CD4-positive, alpha-beta T cell (primary cell): ENCODE measurements around the gene MPDZ. TPM values are rescaled to one million over a fixed set of nuclear protein-coding genes. Genes with fewer than 3 reads are reported as not detected.

Source experiments
- ATAC-seq: fragments of 200-7000 bp; cut with Tn5 transposase; one replicate; pipeline ENCODE4 v1.10.0; 2022; ENCODE audit warnings: mild to moderate bottlenecking; ENCODE audit not compliant: poor library complexity
- CTCF ChIA-PET: fragments of 350-600 bp; sonication (Branson Sonifier 250); formaldehyde crosslinking; loops from one replicate; lab custom pipeline; 2021; ENCODE audit warnings: antibody characterized with exemption, inconsistent platforms; lab: Charles Lee
- POLR2A ChIA-PET: fragments of 350-600 bp; sonication (Branson Sonifier 250); formaldehyde crosslinking; loops from one replicate; lab custom pipeline; 2021; ENCODE audit warnings: antibody characterized with exemption, inconsistent platforms; lab: Charles Lee
- DNase-seq, 14 experiments: peaks; one replicate each; pipeline ENCODE4 v3.0.0-alpha.2; 2013 to 2020; ENCODE audit warnings: mixed read lengths in 2 of 14
- H3K27ac ChIP-seq, 2 donors: one replicate each; pipeline versions ENCODE4 v1.5.1 to v1.7.0; 2013; ENCODE audit warnings: low read length in 2 of 2, low read depth in 1 of 2, mild to moderate bottlenecking in 1 of 2
- H3K27me3 ChIP-seq, 2 experiments: 1 replicate in 1 of 2; 2 replicates in 1 of 2; pipeline versions ENCODE4 v1.6.1 to v1.7.0; 2013; ENCODE audit warnings: low read length in 2 of 2, control low read depth in 1 of 2, mild to moderate bottlenecking in 1 of 2, moderate library complexity in 1 of 2; ENCODE audit not compliant: insufficient read depth in 2 of 2, control insufficient read depth in 1 of 2
- H3K36me3 ChIP-seq: one replicate; pipeline ENCODE4 v1.6.1; 2013; ENCODE audit warnings: low read length, control low read depth; ENCODE audit not compliant: insufficient read depth
- H3K4me1 ChIP-seq: one replicate; pipeline ENCODE4 v1.6.1; 2013; ENCODE audit warnings: low read length, control low read depth; ENCODE audit not compliant: insufficient read depth
- H3K4me3 ChIP-seq: one replicate; pipeline ENCODE4 v1.5.1; 2013; ENCODE audit warnings: mild to moderate bottlenecking, low read length, moderate library complexity
- H3K9me3 ChIP-seq, 2 experiments: 1 replicate in 1 of 2; 2 replicates in 1 of 2; pipeline versions ENCODE4 v1.6.1 to v1.7.0; 2013; ENCODE audit warnings: low read length in 2 of 2, mild to moderate bottlenecking in 2 of 2, control low read depth in 1 of 2, moderate library complexity in 1 of 2; ENCODE audit not compliant: control insufficient read depth in 1 of 2, insufficient read depth in 1 of 2
- H3K27ac Mint-ChIP-seq: one replicate; pipeline ENCODE4 v1.8.0; 2020; ENCODE audit warnings: mixed read lengths
- H3K27me3 Mint-ChIP-seq: one replicate; pipeline ENCODE4 v1.8.0; 2021; ENCODE audit warnings: mixed read lengths
- H3K36me3 Mint-ChIP-seq: one replicate; pipeline ENCODE4 v1.8.0; 2021; ENCODE audit warnings: low read depth, mixed read lengths
- H3K4me1 Mint-ChIP-seq: one replicate; pipeline ENCODE4 v1.8.0; 2021; ENCODE audit warnings: low read depth, mixed read lengths
- H3K4me3 Mint-ChIP-seq: one replicate; pipeline ENCODE4 v1.8.0; 2020; ENCODE audit warnings: mild to moderate bottlenecking, mixed read lengths
- H3K9me3 Mint-ChIP-seq: one replicate; pipeline ENCODE4 v1.8.0; 2020; ENCODE audit warnings: mixed read lengths
- CTCF ChIP-seq: fragments of 200-600 bp; IDR thresholded peaks from one replicate; pipeline ENCODE4 v1.8.0; 2022; ENCODE audit warnings: antibody characterized with exemption, mild to moderate bottlenecking
- intact Hi-C, 2 experiments: fragments of 100-400 bp; cut with DNase I in 1 of 2; cut with micrococcal nuclease in 1 of 2; formaldehyde crosslinking; loops; one replicate each; pipeline versions ENCODE4 v1.15.1 to v1.9.0; 2023 to 2025; cut with DNase I, micrococcal nuclease
- total RNA-seq, 174 experiments: library from RNA in 2 of 174; stranded (reverse) in 2 of 174; gene quantifications; one replicate each; pipeline ENCODE4 v1.2.3 and lab custom pipeline; 2021 to 2026

MPDZ gene
- total RNA-seq, 2 experiments from 2014 or later = not detected

GRCh38 chr9:13083366-13083765 is 196.1 kb downstream of the MPDZ start:
- Mint-ChIP-seq H3K9me3 (peaks cover 2% of the 10 kb centered on the region), H3K4me3 (no peak overlapping the region), H3K36me3 (no peaks in the 10 kb centered on the region), H3K4me1 (no peaks in the 10 kb centered on the region), H3K27me3 (no peaks in the 10 kb centered on the region), H3K27ac (no peak overlapping the region)
- ChIA-PET CTCF (no interaction called here), POLR2A (no interaction called here)
- ATAC-seq (no peak), DNase-seq (no peak)
- no peak for TF ChIP-seq CTCF
- no peaks in the 10 kb centered on the region for H3K27me3 ChIP-seq
- H3K27ac ChIP-seq = no peak overlapping the region
- no peaks in the 10 kb centered on the region for H3K36me3 ChIP-seq
- H3K9me3 ChIP-seq = peaks cover 0 to 8% of the 10 kb centered on the region in 2 experiments
- intact Hi-C loops = no loop called here
- H3K4me3 ChIP-seq = no peak overlapping the region
- H3K4me1 ChIP-seq = no peaks in the 10 kb centered on the region

GRCh38 chr9:13082796-13083195 is 196.7 kb downstream of the MPDZ start:
- Mint-ChIP-seq H3K36me3 (no peaks in the 10 kb centered on the region), H3K4me3 (no peak overlapping the region), H3K27me3 (no peaks in the 10 kb centered on the region), H3K9me3 (peaks cover 2% of the 10 kb centered on the region), H3K27ac (no peak overlapping the region), H3K4me1 (no peaks in the 10 kb centered on the region)
- Histone ChIP-seq H3K27ac (no peak overlapping the region), H3K4me3 (no peak overlapping the region), H3K4me1 (no peaks in the 10 kb centered on the region), H3K36me3 (no peaks in the 10 kb centered on the region), H3K27me3 (no peaks in the 10 kb centered on the region), H3K9me3 (peaks cover 0 to 8% of the 10 kb centered on the region in 2 experiments)
- ChIA-PET POLR2A (no interaction called here), CTCF (no interaction called here)
- no peak for TF ChIP-seq CTCF
- ATAC-seq (no peak), DNase-seq (no peak)
- intact Hi-C loops = no loop called here

- Mint-ChIP-seq H3K9me3 (peaks cover 2% of the 10 kb centered on the region), H3K27ac (no peak overlapping the region), H3K27me3 (no peaks in the 10 kb centered on the region), H3K36me3 (no peaks in the 10 kb centered on the region), H3K4me3 (no peak overlapping the region), H3K4me1 (no peaks in the 10 kb centered on the region)
- Histone ChIP-seq H3K4me3 (no peak overlapping the region), H3K36me3 (no peaks in the 10 kb centered on the region), H3K9me3 (peaks cover 0 to 4% of the 10 kb centered on the region in 2 experiments), H3K27me3 (no peaks in the 10 kb centered on the region), H3K27ac (no peak overlapping the region), H3K4me1 (no peaks in the 10 kb centered on the region)
- DNase-seq (no peak), ATAC-seq (no peak)
- CTCF ChIA-PET = interaction anchor here (0.6 kb wide), 1 partner anchor 84 kb away, joined by 3 read pairs; no protein-coding TSS in a partner anchor
- intact Hi-C loops = no loop called here
- POLR2A ChIA-PET = no interaction called here
- no peak for TF ChIP-seq CTCF
These were observed 201.3 kb downstream of the MPDZ start for GRCh38 chr9:13078164-13078563.
